Liver (tissue), 9 donors: Measurements from ENCODE around the gene TOM1L2. TPM values are rescaled to one million over a fixed set of nuclear protein-coding genes. Genes with fewer than 3 reads are reported as not detected.

Source experiments
- DNase-seq: peaks from one replicate; pipeline ENCODE4 v3.0.0-alpha.2; 2017; ENCODE audit warnings: low spot score
- H3K27ac ChIP-seq, 2 donors: one replicate each; pipeline ENCODE4 v1.7.0; 2013; ENCODE audit warnings: inconsistent platforms in 2 of 2, low read length in 2 of 2, control low read depth in 1 of 2, low read depth in 1 of 2, mild to moderate bottlenecking in 1 of 2
- H3K27me3 ChIP-seq, 4 donors: one replicate each; pipeline versions ENCODE4 v1.6.1 to v1.7.0; 2013; ENCODE audit warnings: low read length in 3 of 4, inconsistent platforms in 1 of 4, mild to moderate bottlenecking in 1 of 4, moderate library complexity in 1 of 4; ENCODE audit not compliant: control insufficient read depth in 4 of 4, insufficient read depth in 4 of 4
- H3K36me3 ChIP-seq, 4 donors: one replicate each; pipeline versions ENCODE4 v1.6.1 to v1.7.0; 2013; ENCODE audit warnings: low read length in 3 of 4, mild to moderate bottlenecking in 3 of 4, low read depth in 1 of 4, moderate library complexity in 1 of 4; ENCODE audit not compliant: control insufficient read depth in 4 of 4, insufficient read depth in 3 of 4
- H3K4me1 ChIP-seq, 4 donors: one replicate each; pipeline versions ENCODE4 v1.6.1 to v1.7.0; 2013; ENCODE audit warnings: low read length in 3 of 4, mild to moderate bottlenecking in 3 of 4, moderate library complexity in 1 of 4; ENCODE audit not compliant: control insufficient read depth in 4 of 4, insufficient read depth in 4 of 4
- H3K4me3 ChIP-seq, 3 donors: one replicate each; pipeline versions ENCODE4 v1.6.1 to v1.7.0; 2013; ENCODE audit warnings: low read length in 3 of 3, control low read depth in 1 of 3, low read depth in 1 of 3, mild to moderate bottlenecking in 1 of 3
- H3K9ac ChIP-seq, 2 donors: one replicate each; pipeline ENCODE4 v1.7.0; 2013; ENCODE audit warnings: low read length in 2 of 2, mild to moderate bottlenecking in 2 of 2, moderate library complexity in 2 of 2, control low read depth in 1 of 2, low read depth in 1 of 2
- H3K9me3 ChIP-seq, 4 donors: one replicate each; pipeline versions ENCODE4 v1.6.1 to v1.7.0; 2013; ENCODE audit warnings: low read length in 3 of 4; ENCODE audit not compliant: control insufficient read depth in 4 of 4
- EGR1 ChIP-seq, 2 donors: IDR thresholded peaks; 2 replicates each; pipeline ENCODE4 v1.6.1; 2016 to 2018; ENCODE audit warnings: antibody characterized with exemption in 2 of 2, low read depth in 2 of 2
- FOXA1 ChIP-seq: IDR thresholded peaks from 2 replicates; pipeline ENCODE4 v1.6.1; 2016; ENCODE audit warnings: antibody characterized with exemption
- FOXA2 ChIP-seq: IDR thresholded peaks from 2 replicates; pipeline ENCODE4 v1.6.1; 2016; ENCODE audit warnings: antibody characterized with exemption
- GABPA ChIP-seq, 2 donors: IDR thresholded peaks in 1 of 2; conservative IDR thresholded peaks in 1 of 2; 2 replicates each; pipeline ENCODE4 v1.6.1; 2016; ENCODE audit warnings: antibody characterized with exemption in 2 of 2, mild to moderate bottlenecking in 1 of 2, moderate library complexity in 1 of 2
- HNF4A ChIP-seq, 2 donors: conservative IDR thresholded peaks; 2 replicates each; pipeline ENCODE4 v1.6.1; 2016; ENCODE audit warnings: antibody characterized with exemption in 2 of 2, mild to moderate bottlenecking in 2 of 2
- HNF4G ChIP-seq: IDR thresholded peaks from 2 replicates; pipeline ENCODE4 v1.6.1; 2016; ENCODE audit warnings: antibody characterized with exemption
- JUND ChIP-seq, 2 donors: IDR thresholded peaks; 2 replicates each; pipeline ENCODE4 v1.6.1; 2016; ENCODE audit warnings: antibody characterized with exemption in 2 of 2
- NR2F2 ChIP-seq: IDR thresholded peaks from 2 replicates; pipeline ENCODE4 v1.6.1; 2016; ENCODE audit warnings: antibody characterized with exemption
- RAD21 ChIP-seq, 2 donors: IDR thresholded peaks; 2 replicates each; pipeline ENCODE4 v1.6.1; 2016; ENCODE audit warnings: antibody characterized with exemption in 2 of 2, mild to moderate bottlenecking in 2 of 2
- RXRA ChIP-seq, 2 donors: IDR thresholded peaks; 2 replicates each; pipeline ENCODE4 v1.6.1; 2017 to 2018; ENCODE audit warnings: antibody characterized with exemption in 2 of 2, mild to moderate bottlenecking in 1 of 2
- SP1 ChIP-seq: IDR thresholded peaks from 2 replicates; pipeline ENCODE4 v1.6.1; 2018; ENCODE audit warnings: antibody characterized with exemption, mild to moderate bottlenecking
- TAF1 ChIP-seq: conservative IDR thresholded peaks from 2 replicates; pipeline ENCODE4 v1.6.1; 2016; ENCODE audit warnings: antibody characterized with exemption, mild to moderate bottlenecking
- YY1 ChIP-seq: IDR thresholded peaks from 2 replicates; pipeline ENCODE4 v1.6.1; 2016; ENCODE audit warnings: antibody characterized with exemption, mild to moderate bottlenecking
- WGBS: extraction: QIAGEN DNeasy Blood & Tissue Kit; methylation state at CpG from one replicate; pipeline ENCODE4 v1.1.7; 2013; 5-methylcytosine and 5-hydroxymethylcytosine counted together
- polyA plus RNA-seq, 2 donors: library from polyadenylated mRNA; stranded (reverse) in 1 of 2; unstranded in 1 of 2; fragments of 200-250 nt in 1 of 2; fragments of >200 nt in 1 of 2; fragmentation: Nextera tagmentation in 1 of 2; extraction: Ambion mirVana in 1 of 2; gene quantifications; one replicate each; pipeline versions ENCODE4 v1.2.1 to v1.2.3, GENCODE V29; 2013 to 2015
- total RNA-seq, 2 donors: library from RNA; depleted of rRNA; stranded (reverse); fragments of >200 nt; gene quantifications; one replicate each; pipeline ENCODE4 v1.2.3, GENCODE V29; 2014
- TF ChIP-seq, protein P1 (sequence below): IDR thresholded peaks from 2 replicates; pipeline ENCODE4 v1.6.1; 2016; ENCODE audit warnings: antibody characterized with exemption
- TF ChIP-seq, protein P2 (sequence below): fragments of 150-350 bp; IDR thresholded peaks from 2 replicates; pipeline ENCODE4 v1.5.1; 2017; ENCODE audit warnings: improper control_type of control experiment, low read depth, low read length; ENCODE audit not compliant: missing input control
- TF ChIP-seq, protein P3 (sequence below): IDR thresholded peaks from 2 replicates; pipeline ENCODE4 v1.6.1; 2016; ENCODE audit warnings: antibody characterized with exemption
- TF ChIP-seq, protein P4 (sequence below): IDR thresholded peaks from 2 replicates; pipeline ENCODE4 v1.6.1; 2016; ENCODE audit warnings: antibody characterized with exemption
- TF ChIP-seq, protein P5 (sequence below): IDR thresholded peaks from 2 replicates; pipeline ENCODE4 v1.6.1; 2016; ENCODE audit warnings: antibody characterized with exemption, mild to moderate bottlenecking
- donor health status: healthy.
- donor health status: healthy.
- donor health status: healthy.
- donor health status: healthy.
- donor health status: healthy.

Gene TOM1L2
- total and polyA plus RNA-seq, 4 donors = 5.0 to 24.0 (median 9.3) TPM

DNA sequence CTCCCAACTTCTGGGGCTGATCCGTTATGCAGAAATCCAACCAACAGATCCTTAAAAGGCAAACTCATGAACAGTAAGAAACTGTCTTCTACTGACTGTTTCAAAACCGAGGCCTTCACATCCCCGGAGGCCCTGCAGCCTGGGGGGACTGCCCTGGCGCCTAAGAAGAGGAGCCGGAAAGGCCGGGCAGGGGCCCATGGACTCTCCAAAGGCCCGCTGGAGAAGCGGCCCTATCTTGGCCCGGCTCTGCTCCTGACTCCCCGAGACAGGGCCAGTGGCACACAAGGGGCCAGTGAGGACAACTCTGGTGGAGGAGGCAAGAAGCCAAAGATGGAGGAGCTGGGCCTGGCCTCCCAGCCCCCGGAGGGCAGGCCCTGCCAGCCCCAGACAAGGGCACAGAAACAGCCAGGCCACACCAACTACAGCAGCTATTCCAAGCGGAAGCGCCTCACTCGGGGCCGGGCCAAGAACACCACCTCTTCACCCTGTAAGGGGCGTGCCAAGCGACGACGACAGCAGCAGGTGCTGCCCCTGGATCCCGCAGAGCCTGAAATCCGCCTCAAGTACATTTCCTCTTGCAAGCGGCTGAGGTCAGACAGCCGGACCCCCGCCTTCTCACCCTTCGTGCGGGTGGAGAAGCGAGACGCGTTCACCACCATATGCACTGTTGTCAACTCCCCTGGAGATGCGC, 174.9 kb downstream of the TOM1L2 start:
- Histone ChIP-seq H3K27me3 (no peaks in the 10 kb centered on the region), H3K9ac (no peak overlapping the region), H3K4me3 (no peak overlapping the region), H3K9me3 (no peaks in the 10 kb centered on the region), H3K27ac (no peak overlapping the region), H3K36me3 (peaks cover 0 to 25% (median 4%) of the 10 kb centered on the region in 4 donors), H3K4me1 (no peaks in the 10 kb centered on the region)
- no peak for DNase-seq
- TF ChIP-seq, protein P1, sequence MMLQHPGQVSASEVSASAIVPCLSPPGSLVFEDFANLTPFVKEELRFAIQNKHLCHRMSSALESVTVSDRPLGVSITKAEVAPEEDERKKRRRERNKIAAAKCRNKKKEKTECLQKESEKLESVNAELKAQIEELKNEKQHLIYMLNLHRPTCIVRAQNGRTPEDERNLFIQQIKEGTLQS = no peak
- TF ChIP-seq, protein P2, sequence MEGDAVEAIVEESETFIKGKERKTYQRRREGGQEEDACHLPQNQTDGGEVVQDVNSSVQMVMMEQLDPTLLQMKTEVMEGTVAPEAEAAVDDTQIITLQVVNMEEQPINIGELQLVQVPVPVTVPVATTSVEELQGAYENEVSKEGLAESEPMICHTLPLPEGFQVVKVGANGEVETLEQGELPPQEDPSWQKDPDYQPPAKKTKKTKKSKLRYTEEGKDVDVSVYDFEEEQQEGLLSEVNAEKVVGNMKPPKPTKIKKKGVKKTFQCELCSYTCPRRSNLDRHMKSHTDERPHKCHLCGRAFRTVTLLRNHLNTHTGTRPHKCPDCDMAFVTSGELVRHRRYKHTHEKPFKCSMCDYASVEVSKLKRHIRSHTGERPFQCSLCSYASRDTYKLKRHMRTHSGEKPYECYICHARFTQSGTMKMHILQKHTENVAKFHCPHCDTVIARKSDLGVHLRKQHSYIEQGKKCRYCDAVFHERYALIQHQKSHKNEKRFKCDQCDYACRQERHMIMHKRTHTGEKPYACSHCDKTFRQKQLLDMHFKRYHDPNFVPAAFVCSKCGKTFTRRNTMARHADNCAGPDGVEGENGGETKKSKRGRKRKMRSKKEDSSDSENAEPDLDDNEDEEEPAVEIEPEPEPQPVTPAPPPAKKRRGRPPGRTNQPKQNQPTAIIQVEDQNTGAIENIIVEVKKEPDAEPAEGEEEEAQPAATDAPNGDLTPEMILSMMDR = no peak
- TF ChIP-seq, protein P3, sequence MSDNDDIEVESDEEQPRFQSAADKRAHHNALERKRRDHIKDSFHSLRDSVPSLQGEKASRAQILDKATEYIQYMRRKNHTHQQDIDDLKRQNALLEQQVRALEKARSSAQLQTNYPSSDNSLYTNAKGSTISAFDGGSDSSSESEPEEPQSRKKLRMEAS = no peak
- TF ChIP-seq FOXA1 (no peak), FOXA2 (no peak), HNF4G (no peak), RXRA (IDR thresholded peaks at IDR 0.05) (no peak), EGR1 (IDR thresholded peaks at IDR 0.05; ENCODE audit: low read depth in 2 of 2) (no peak), RAD21 (IDR thresholded peaks at IDR 0.05) (no peak), SP1 (no peak), GABPA (IDR thresholded peaks at IDR 0.05 in 1 of 2, conservative IDR thresholded peaks at IDR 0.05 in 1 of 2) (no peak), NR2F2 (no peak)
- TF ChIP-seq, protein P4, sequence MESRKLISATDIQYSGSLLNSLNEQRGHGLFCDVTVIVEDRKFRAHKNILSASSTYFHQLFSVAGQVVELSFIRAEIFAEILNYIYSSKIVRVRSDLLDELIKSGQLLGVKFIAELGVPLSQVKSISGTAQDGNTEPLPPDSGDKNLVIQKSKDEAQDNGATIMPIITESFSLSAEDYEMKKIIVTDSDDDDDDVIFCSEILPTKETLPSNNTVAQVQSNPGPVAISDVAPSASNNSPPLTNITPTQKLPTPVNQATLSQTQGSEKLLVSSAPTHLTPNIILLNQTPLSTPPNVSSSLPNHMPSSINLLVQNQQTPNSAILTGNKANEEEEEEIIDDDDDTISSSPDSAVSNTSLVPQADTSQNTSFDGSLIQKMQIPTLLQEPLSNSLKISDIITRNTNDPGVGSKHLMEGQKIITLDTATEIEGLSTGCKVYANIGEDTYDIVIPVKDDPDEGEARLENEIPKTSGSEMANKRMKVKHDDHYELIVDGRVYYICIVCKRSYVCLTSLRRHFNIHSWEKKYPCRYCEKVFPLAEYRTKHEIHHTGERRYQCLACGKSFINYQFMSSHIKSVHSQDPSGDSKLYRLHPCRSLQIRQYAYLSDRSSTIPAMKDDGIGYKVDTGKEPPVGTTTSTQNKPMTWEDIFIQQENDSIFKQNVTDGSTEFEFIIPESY = no peak
- WGBS = 96% methylated on average over 30 of the region's 30 CpGs

DNA sequence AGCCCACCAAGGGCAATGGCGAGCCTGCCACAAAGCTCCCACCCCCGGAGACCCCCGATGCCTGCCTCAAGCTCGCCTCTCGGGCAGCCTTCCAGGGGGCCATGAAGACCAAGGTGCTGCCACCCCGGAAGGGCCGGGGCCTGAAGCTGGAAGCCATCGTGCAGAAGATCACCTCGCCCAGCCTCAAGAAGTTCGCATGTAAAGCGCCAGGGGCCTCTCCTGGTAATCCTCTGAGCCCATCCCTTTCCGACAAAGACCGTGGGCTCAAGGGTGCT, 175.5 kb downstream of the TOM1L2 start:
- DNase-seq = no peak
- Histone ChIP-seq H3K4me3 (no peak overlapping the region), H3K9ac (no peak overlapping the region), H3K4me1 (no peaks in the 10 kb centered on the region), H3K36me3 (peaks cover 0 to 25% (median 4%) of the 10 kb centered on the region in 4 donors), H3K27me3 (no peaks in the 10 kb centered on the region), H3K9me3 (no peaks in the 10 kb centered on the region), H3K27ac (no peak overlapping the region)
- 96% methylated on average over 13 of the region's 13 CpGs for WGBS
- TF ChIP-seq NR2F2 = no peak
- TF ChIP-seq TAF1 = no peak
- TF ChIP-seq, protein P5, sequence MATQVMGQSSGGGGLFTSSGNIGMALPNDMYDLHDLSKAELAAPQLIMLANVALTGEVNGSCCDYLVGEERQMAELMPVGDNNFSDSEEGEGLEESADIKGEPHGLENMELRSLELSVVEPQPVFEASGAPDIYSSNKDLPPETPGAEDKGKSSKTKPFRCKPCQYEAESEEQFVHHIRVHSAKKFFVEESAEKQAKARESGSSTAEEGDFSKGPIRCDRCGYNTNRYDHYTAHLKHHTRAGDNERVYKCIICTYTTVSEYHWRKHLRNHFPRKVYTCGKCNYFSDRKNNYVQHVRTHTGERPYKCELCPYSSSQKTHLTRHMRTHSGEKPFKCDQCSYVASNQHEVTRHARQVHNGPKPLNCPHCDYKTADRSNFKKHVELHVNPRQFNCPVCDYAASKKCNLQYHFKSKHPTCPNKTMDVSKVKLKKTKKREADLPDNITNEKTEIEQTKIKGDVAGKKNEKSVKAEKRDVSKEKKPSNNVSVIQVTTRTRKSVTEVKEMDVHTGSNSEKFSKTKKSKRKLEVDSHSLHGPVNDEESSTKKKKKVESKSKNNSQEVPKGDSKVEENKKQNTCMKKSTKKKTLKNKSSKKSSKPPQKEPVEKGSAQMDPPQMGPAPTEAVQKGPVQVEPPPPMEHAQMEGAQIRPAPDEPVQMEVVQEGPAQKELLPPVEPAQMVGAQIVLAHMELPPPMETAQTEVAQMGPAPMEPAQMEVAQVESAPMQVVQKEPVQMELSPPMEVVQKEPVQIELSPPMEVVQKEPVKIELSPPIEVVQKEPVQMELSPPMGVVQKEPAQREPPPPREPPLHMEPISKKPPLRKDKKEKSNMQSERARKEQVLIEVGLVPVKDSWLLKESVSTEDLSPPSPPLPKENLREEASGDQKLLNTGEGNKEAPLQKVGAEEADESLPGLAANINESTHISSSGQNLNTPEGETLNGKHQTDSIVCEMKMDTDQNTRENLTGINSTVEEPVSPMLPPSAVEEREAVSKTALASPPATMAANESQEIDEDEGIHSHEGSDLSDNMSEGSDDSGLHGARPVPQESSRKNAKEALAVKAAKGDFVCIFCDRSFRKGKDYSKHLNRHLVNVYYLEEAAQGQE = no peak
- no peak for TF ChIP-seq HNF4A (conservative IDR thresholded peaks at IDR 0.05)
- TF ChIP-seq JUND (IDR thresholded peaks at IDR 0.05) = no peak
- TF ChIP-seq FOXA1 = no peak
- no peak for TF ChIP-seq HNF4G
- no peak for TF ChIP-seq YY1
- no peak for TF ChIP-seq FOXA2
- no peak for TF ChIP-seq GABPA (IDR thresholded peaks at IDR 0.05 in 1 of 2, conservative IDR thresholded peaks at IDR 0.05 in 1 of 2)
- TF ChIP-seq, protein P2 = no peak
- TF ChIP-seq, protein P1 = no peak
- TF ChIP-seq RXRA (IDR thresholded peaks at IDR 0.05) = no peak
- TF ChIP-seq, protein P4 = no peak
- no peak for TF ChIP-seq SP1
- TF ChIP-seq, protein P3 = no peak
